Lower lobe of right lung (tissue), 2 donors: ENCODE data around the gene PRDM12. TPM values are rescaled to one million over a fixed set of nuclear protein-coding genes. Genes with fewer than 3 reads are reported as not detected.

Experiments
- ATAC-seq, 2 donors: fragments of 200-7000 bp; cut with Tn5 transposase; one replicate each; pipeline ENCODE4 v1.9.1; 2020 to 2022; ENCODE audit warnings: mild to moderate bottlenecking in 2 of 2, moderate library complexity in 2 of 2
- DNase-seq: peaks from one replicate; pipeline ENCODE4 v3.0.0-alpha.2; 2020
- H3K27ac ChIP-seq: fragments of 200-600 bp; one replicate; pipeline ENCODE4 v1.8.0; 2022
- H3K27me3 ChIP-seq: fragments of 200-600 bp; one replicate; pipeline ENCODE4 v1.8.0; 2022; ENCODE audit warnings: low read depth
- H3K36me3 ChIP-seq: fragments of 200-600 bp; one replicate; pipeline ENCODE4 v1.8.0; 2022; ENCODE audit warnings: mild to moderate bottlenecking
- H3K4me1 ChIP-seq: fragments of 200-600 bp; one replicate; pipeline ENCODE4 v1.8.0; 2022
- H3K4me3 ChIP-seq: fragments of 200-600 bp; one replicate; pipeline ENCODE4 v1.8.0; 2022; ENCODE audit warnings: mild to moderate bottlenecking
- H3K9me3 ChIP-seq: fragments of 200-600 bp; one replicate; pipeline ENCODE4 v1.8.0; 2022
- CTCF ChIP-seq: fragments of 200-600 bp; IDR thresholded peaks from one replicate; pipeline ENCODE4 v1.8.0; 2022; ENCODE audit warnings: antibody characterized with exemption, mild to moderate bottlenecking
- intact Hi-C: fragments of 100-400 bp; cut with DNase I; formaldehyde crosslinking; loops from one replicate; pipeline ENCODE4 v1.11.0; 2022
- total RNA-seq: library from RNA; stranded (reverse); fragmentation: NEBNext Ultra II Directional; extraction: Animal tissue kit (Norgen Biotek cat#: 25700); gene quantifications from one replicate; pipeline ENCODE4 v1.2.1, GENCODE V29; 2021
- donor health status: DM: no; HTN: yes; CAD: no; lungs with severe emphysema.

PRDM12 gene
- total RNA-seq, 1 donor from 2014 or later, result not detected

DNA sequence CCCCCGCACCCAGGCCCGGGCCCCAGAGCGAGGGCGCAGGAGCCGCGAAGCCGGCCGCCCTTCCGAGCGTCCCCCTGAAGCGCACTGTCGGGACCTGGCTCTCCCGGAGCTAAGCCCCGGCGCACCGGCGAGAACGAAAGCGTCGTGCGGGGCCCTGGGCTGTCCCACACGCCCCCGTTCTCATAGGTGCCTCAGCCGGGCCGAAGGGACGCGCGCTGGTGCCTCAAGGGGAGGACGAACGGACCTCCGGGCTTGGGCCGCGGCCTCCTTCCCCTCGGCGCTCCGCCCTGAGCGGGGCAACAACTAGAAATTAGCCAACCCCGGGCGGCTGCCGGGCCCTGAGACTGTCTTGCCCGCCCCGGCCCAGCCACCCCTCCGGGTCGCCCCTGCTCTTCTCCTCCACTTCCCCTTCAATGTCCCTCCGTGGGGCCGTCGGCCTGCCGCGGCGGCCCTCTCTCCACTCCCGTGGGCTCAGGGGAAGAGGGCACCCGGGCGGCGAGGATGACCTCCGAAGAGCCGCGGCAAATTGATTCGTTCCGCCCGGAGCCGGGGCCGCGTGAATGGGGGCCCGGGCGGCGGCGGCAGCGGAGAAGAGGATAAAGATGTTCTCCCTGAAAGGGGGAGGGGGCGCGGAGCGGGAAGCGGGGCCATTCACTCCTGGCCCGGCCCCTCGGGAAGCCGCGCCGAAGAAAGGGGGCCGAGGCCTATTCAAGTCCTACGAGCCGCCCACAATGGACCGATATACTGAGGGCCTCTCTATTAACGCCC is 3.5 kb upstream of the PRDM12 start:
- no peak for TF ChIP-seq CTCF
- intact Hi-C loops, result no loop called here
- Histone ChIP-seq H3K36me3 (no peaks in the 10 kb centered on the region), H3K4me3 (peak overlapping the region; percentile 40), H3K27ac (no peak overlapping the region), H3K9me3 (no peaks in the 10 kb centered on the region), H3K4me1 (peaks cover 55% of the 10 kb centered on the region), H3K27me3 (peaks cover 100% of the 10 kb centered on the region)
- DNase-seq (no peak), ATAC-seq (peak; percentile 4 to 25)

GRCh38 chr9:130661451-130662098 is 2.8 kb upstream of the PRDM12 start:
- Histone ChIP-seq H3K27ac (no peak overlapping the region), H3K4me3 (peak overlapping the region; percentile 40), H3K4me1 (peaks cover 62% of the 10 kb centered on the region), H3K9me3 (no peaks in the 10 kb centered on the region), H3K36me3 (no peaks in the 10 kb centered on the region), H3K27me3 (peaks cover 100% of the 10 kb centered on the region)
- TF ChIP-seq CTCF, result no peak
- no peak for DNase-seq
- intact Hi-C loops, result no loop called here
- no peak for ATAC-seq

GRCh38 chr9:130662099-130662969 is 2.1 kb upstream of the PRDM12 start:
- H3K4me1 ChIP-seq, result peaks cover 63% of the 10 kb centered on the region
- no peak overlapping the region for H3K4me3 ChIP-seq
- intact Hi-C loops, result no loop called here
- no peak for TF ChIP-seq CTCF
- DNase-seq (no peak), ATAC-seq (no peak)
- H3K27me3 ChIP-seq, result peaks cover 100% of the 10 kb centered on the region
- H3K36me3 ChIP-seq, result no peaks in the 10 kb centered on the region
- H3K9me3 ChIP-seq, result no peaks in the 10 kb centered on the region
- no peak overlapping the region for H3K27ac ChIP-seq

- Histone ChIP-seq H3K36me3 (no peaks in the 10 kb centered on the region), H3K4me1 (peaks cover 63% of the 10 kb centered on the region), H3K9me3 (no peaks in the 10 kb centered on the region), H3K27me3 (peaks cover 100% of the 10 kb centered on the region), H3K27ac (no peak overlapping the region), H3K4me3 (no peak overlapping the region)
- ATAC-seq (no peak), DNase-seq (no peak)
- no peak for TF ChIP-seq CTCF
- intact Hi-C loops, result no loop called here
These were observed 1.5 kb upstream of the PRDM12 start for GRCh38 chr9:130662970-130663257.

GRCh38 chr9:130663258-130663976 is 977 bp upstream of the PRDM12 start:
- ATAC-seq, result peak; percentile 11 to 16
- TF ChIP-seq CTCF, result no peak
- Histone ChIP-seq H3K27ac (no peak overlapping the region), H3K36me3 (no peaks in the 10 kb centered on the region), H3K4me1 (peaks cover 63% of the 10 kb centered on the region), H3K9me3 (no peaks in the 10 kb centered on the region), H3K27me3 (peaks cover 100% of the 10 kb centered on the region), H3K4me3 (no peak overlapping the region)
- intact Hi-C loops, result no loop called here
- DNase-seq, result no peak
